Colonic mucosa (tissue), 4 donors: Measurements from ENCODE around the gene MYO15A. TPM values are rescaled to one million over a fixed set of nuclear protein-coding genes. Genes with fewer than 3 reads are reported as not detected.

ENCODE experiments used
- DNase-seq: peaks from one replicate; pipeline ENCODE4 v3.0.0-alpha.2; 2020
- H3K27ac ChIP-seq: fragments of 200-600 bp; one replicate; pipeline ENCODE4 v1.8.0; 2021
- H3K27me3 ChIP-seq: fragments of 200-600 bp; one replicate; pipeline ENCODE4 v1.8.0; 2021
- H3K36me3 ChIP-seq: fragments of 200-600 bp; one replicate; pipeline ENCODE4 v1.8.0; 2021
- H3K4me1 ChIP-seq: fragments of 200-600 bp; one replicate; pipeline ENCODE4 v1.8.0; 2021; ENCODE audit warnings: mild to moderate bottlenecking
- H3K4me3 ChIP-seq: fragments of 200-600 bp; one replicate; pipeline ENCODE4 v1.8.0; 2021
- H3K9ac ChIP-seq, 2 donors: one replicate each; pipeline ENCODE4 v1.7.0; 2013; ENCODE audit warnings: control low read depth in 2 of 2, low read depth in 2 of 2, low read length in 2 of 2
- H3K9me3 ChIP-seq: fragments of 200-600 bp; one replicate; pipeline ENCODE4 v1.8.0; 2021
- CTCF ChIP-seq: fragments of 200-600 bp; IDR thresholded peaks from one replicate; pipeline ENCODE4 v1.8.0; 2022; ENCODE audit warnings: antibody characterized with exemption, mild to moderate bottlenecking
- intact Hi-C: fragments of 100-400 bp; cut with DNase I; formaldehyde crosslinking; loops from one replicate; pipeline ENCODE4 v1.14.1; 2022
- total RNA-seq, 2 donors: library from RNA; stranded (reverse); fragmentation: NEBNext Ultra II Directional in 1 of 2; extraction: Animal tissue kit (Norgen Biotek cat#: 25700) in 1 of 2; gene quantifications; one replicate each; pipeline ENCODE4 v1.2.1, GENCODE V29; 2021
- donor health status: healthy.
- donor health status: DM: no; HTN: no; CAD: no.
- donor health status: DM: no; HTN: no; CAD: no.

The MYO15A gene
- total RNA-seq, 2 donors from 2014 or later, result 1.1 to 1.4 TPM

- DNase-seq, result no peak
- Histone ChIP-seq H3K36me3 (no peaks in the 10 kb centered on the region), H3K9me3 (no peaks in the 10 kb centered on the region), H3K9ac (no peak overlapping the region), H3K4me1 (peaks cover 11% of the 10 kb centered on the region), H3K4me3 (no peak overlapping the region), H3K27me3 (no peaks in the 10 kb centered on the region), H3K27ac (no peak overlapping the region)
- no peak for TF ChIP-seq CTCF
- intact Hi-C loops, result no loop called here
Observed at GRCh38 chr17:18177722-18178121, 69.2 kb downstream of the MYO15A start.

- intact Hi-C loops, result no loop called here
- no peak for DNase-seq
- TF ChIP-seq CTCF, result no peak
- peaks cover 11% of the 10 kb centered on the region for H3K4me1 ChIP-seq
- H3K36me3 ChIP-seq, result no peaks in the 10 kb centered on the region
- H3K9ac ChIP-seq, result no peak overlapping the region
- H3K4me3 ChIP-seq, result no peak overlapping the region
- H3K27ac ChIP-seq, result no peak overlapping the region
- H3K27me3 ChIP-seq, result no peaks in the 10 kb centered on the region
- H3K9me3 ChIP-seq, result no peaks in the 10 kb centered on the region
Observed at GRCh38 chr17:18179196-18179595, 70.6 kb downstream of the MYO15A start.

GRCh38 chr17:18179804-18180203, 71.2 kb downstream of the MYO15A start:
- intact Hi-C loops, result no loop called here
- no peak for DNase-seq
- peaks cover 11% of the 10 kb centered on the region for H3K4me1 ChIP-seq

GRCh38 chr17:18181358-18181757, 72.8 kb downstream of the MYO15A start:
- Histone ChIP-seq H3K9me3 (no peaks in the 10 kb centered on the region), H3K4me3 (no peak overlapping the region), H3K36me3 (no peaks in the 10 kb centered on the region), H3K9ac (no peak overlapping the region), H3K27ac (peak overlapping the region; percentile 99), H3K27me3 (no peaks in the 10 kb centered on the region), H3K4me1 (peaks cover 16% of the 10 kb centered on the region)
- intact Hi-C loops, result no loop called here
- TF ChIP-seq CTCF, result no peak
- no peak for DNase-seq

More at GRCh38 chr17:18179804-18180203, 71.2 kb downstream of the MYO15A start:
- no peaks in the 10 kb centered on the region for H3K36me3 ChIP-seq
- H3K4me3 ChIP-seq, result no peak overlapping the region
- H3K9me3 ChIP-seq, result no peaks in the 10 kb centered on the region
- H3K9ac ChIP-seq, result no peak overlapping the region
- TF ChIP-seq CTCF, result no peak
- H3K27ac ChIP-seq, result no peak overlapping the region
- no peaks in the 10 kb centered on the region for H3K27me3 ChIP-seq

GRCh38 chr17:18182110-18182977, 73.8 kb downstream of the MYO15A start:
- H3K27me3 ChIP-seq, result no peaks in the 10 kb centered on the region
- H3K4me3 ChIP-seq, result peak overlapping the region; percentile 91
- TF ChIP-seq CTCF, result no peak
- DNase-seq, result peak; percentile 64
- peak overlapping the region; percentile 99 for H3K27ac ChIP-seq
- H3K9ac ChIP-seq, result peak overlapping the region; percentile 71 to 77
- peaks cover 26% of the 10 kb centered on the region for H3K4me1 ChIP-seq
- H3K9me3 ChIP-seq, result no peaks in the 10 kb centered on the region
- H3K36me3 ChIP-seq, result no peaks in the 10 kb centered on the region
- intact Hi-C loops, result no loop called here
